Measurements from ENCODE around the gene CNDP1.
"Not testable (repeated sequence)": the region's sequence is repeated elsewhere in the genome, so short reads cannot be mapped to it uniquely, and the experiment has no call there.

CNDP1 gene

GRCh38 chr18:74534150-74534969 lies at the start of gene CNDP1:
CNDP1 (plus strand) TSS chr18:74534500; CDS start chr18:74534668, 168 bp downstream.
- no peak for DNase-seq

GRCh38 chr18:74486119-74486849 lies 48.0 kb upstream of the CNDP1 start:
- DNase-seq: no peak

GRCh38 chr18:74488354-74488753 lies 45.9 kb upstream of the CNDP1 start:
- DNase-seq: no peak

- DNase-seq: no peak
These were observed 45.4 kb upstream of the CNDP1 start for GRCh38 chr18:74488864-74489263.

- DNase-seq: peak; percentile 69
These were observed 44.6 kb upstream of the CNDP1 start for GRCh38 chr18:74489676-74490075.

- no peak for DNase-seq
These were observed 42.0 kb upstream of the CNDP1 start for GRCh38 chr18:74492259-74492658.

GRCh38 chr18:74493689-74494088 lies 40.6 kb upstream of the CNDP1 start:
- peak; percentile 26 for DNase-seq

GRCh38 chr18:74494514-74494913 lies 39.8 kb upstream of the CNDP1 start:
- no peak for DNase-seq

GRCh38 chr18:74495581-74496507 lies 38.5 kb upstream of the CNDP1 start, which contains the start of gene CNDP2:
CNDP2 (plus strand) TSS chr18:74496363; CDS start chr18:74499974, 3,611 bp downstream.
- peak; percentile 99 for DNase-seq

GRCh38 chr18:74496508-74497323 lies 37.6 kb upstream of the CNDP1 start:
- peak; percentile 65 for DNase-seq

GRCh38 chr18:74497324-74497676 lies 37.0 kb upstream of the CNDP1 start:
- no peak for DNase-seq

- no peak for DNase-seq
These were observed 36.5 kb upstream of the CNDP1 start for GRCh38 chr18:74497778-74498177.

GRCh38 chr18:74498712-74499627 lies 35.3 kb upstream of the CNDP1 start:
- DNase-seq: peak; percentile 25

- DNase-seq: peak; percentile 69
These were observed 34.7 kb upstream of the CNDP1 start for GRCh38 chr18:74499633-74500032.

- no peak for DNase-seq
These were observed 33.9 kb upstream of the CNDP1 start for GRCh38 chr18:74500372-74500771.

- not testable (repeated sequence) for DNase-seq
These were observed 33.5 kb upstream of the CNDP1 start for GRCh38 chr18:74500774-74501173.

GRCh38 chr18:74501386-74501785 lies 32.9 kb upstream of the CNDP1 start:
- DNase-seq: no peak

GRCh38 chr18:74503137-74503536 lies 31.2 kb upstream of the CNDP1 start:
- no peak for DNase-seq

- no peak for DNase-seq
These were observed 28.5 kb upstream of the CNDP1 start for GRCh38 chr18:74505776-74506175.

GRCh38 chr18:74506448-74507084 lies 27.7 kb upstream of the CNDP1 start:
- DNase-seq: no peak
